Astrocyte (in vitro differentiated cells and primary cell): ENCODE results near the gene PLCB4.

Experiments
- EZH2 ChIP-seq: IDR thresholded peaks from 2 replicates; pipeline ENCODE4 v1.6.1; 2012; ENCODE audit warnings: mild to moderate bottlenecking, low read length, inconsistent platforms; ENCODE audit not compliant: insufficient read depth
- TF ChIP-seq, protein P1 (sequence below): IDR thresholded peaks from 2 replicates; pipeline ENCODE4 v1.5.1; 2011; ENCODE audit warnings: low read depth, mild to moderate bottlenecking, inconsistent platforms, low read length, moderate library complexity; ENCODE audit not compliant: insufficient read depth

DNA sequence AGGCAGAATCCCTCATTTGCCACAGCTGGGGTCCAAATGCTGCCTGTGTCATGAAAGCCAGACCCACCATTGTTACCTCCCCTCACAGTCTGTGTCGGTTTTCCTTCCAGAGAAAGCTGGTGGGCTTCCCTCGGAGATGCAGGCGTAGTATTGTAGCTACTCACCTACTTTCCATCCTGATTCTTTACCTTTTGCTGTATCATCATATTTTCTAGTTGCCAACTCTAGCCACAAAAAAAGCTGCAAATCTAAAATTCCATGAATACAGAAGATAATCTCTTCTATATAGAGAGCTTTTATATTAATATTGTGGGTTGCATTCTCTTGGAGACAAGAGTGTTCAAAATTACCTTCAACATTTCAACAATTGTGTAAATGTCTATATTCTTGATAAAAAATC lies 347.5 kb downstream of the PLCB4 start:
- TF ChIP-seq, protein P1, sequence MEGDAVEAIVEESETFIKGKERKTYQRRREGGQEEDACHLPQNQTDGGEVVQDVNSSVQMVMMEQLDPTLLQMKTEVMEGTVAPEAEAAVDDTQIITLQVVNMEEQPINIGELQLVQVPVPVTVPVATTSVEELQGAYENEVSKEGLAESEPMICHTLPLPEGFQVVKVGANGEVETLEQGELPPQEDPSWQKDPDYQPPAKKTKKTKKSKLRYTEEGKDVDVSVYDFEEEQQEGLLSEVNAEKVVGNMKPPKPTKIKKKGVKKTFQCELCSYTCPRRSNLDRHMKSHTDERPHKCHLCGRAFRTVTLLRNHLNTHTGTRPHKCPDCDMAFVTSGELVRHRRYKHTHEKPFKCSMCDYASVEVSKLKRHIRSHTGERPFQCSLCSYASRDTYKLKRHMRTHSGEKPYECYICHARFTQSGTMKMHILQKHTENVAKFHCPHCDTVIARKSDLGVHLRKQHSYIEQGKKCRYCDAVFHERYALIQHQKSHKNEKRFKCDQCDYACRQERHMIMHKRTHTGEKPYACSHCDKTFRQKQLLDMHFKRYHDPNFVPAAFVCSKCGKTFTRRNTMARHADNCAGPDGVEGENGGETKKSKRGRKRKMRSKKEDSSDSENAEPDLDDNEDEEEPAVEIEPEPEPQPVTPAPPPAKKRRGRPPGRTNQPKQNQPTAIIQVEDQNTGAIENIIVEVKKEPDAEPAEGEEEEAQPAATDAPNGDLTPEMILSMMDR = no peak
- no peak for TF ChIP-seq EZH2
